Liver (tissue), 10 donors: ENCODE data around the gene SLC7A5. TPM values are rescaled to one million over a fixed set of nuclear protein-coding genes. Genes with fewer than 3 reads are reported as not detected.

Source experiments
- DNase-seq: peaks from one replicate; pipeline ENCODE4 v3.0.0-alpha.2; 2017; ENCODE audit warnings: low spot score
- H3K27ac ChIP-seq, 2 donors: one replicate each; pipeline ENCODE4 v1.7.0; 2013; ENCODE audit warnings: inconsistent platforms in 2 of 2, low read length in 2 of 2, control low read depth in 1 of 2, low read depth in 1 of 2, mild to moderate bottlenecking in 1 of 2
- H3K27me3 ChIP-seq, 4 donors: one replicate each; pipeline versions ENCODE4 v1.6.1 to v1.7.0; 2013; ENCODE audit warnings: low read length in 3 of 4, inconsistent platforms in 1 of 4, mild to moderate bottlenecking in 1 of 4, moderate library complexity in 1 of 4; ENCODE audit not compliant: control insufficient read depth in 4 of 4, insufficient read depth in 4 of 4
- H3K36me3 ChIP-seq, 4 donors: one replicate each; pipeline versions ENCODE4 v1.6.1 to v1.7.0; 2013; ENCODE audit warnings: low read length in 3 of 4, mild to moderate bottlenecking in 3 of 4, low read depth in 1 of 4, moderate library complexity in 1 of 4; ENCODE audit not compliant: control insufficient read depth in 4 of 4, insufficient read depth in 3 of 4
- H3K4me1 ChIP-seq, 4 donors: one replicate each; pipeline versions ENCODE4 v1.6.1 to v1.7.0; 2013; ENCODE audit warnings: low read length in 3 of 4, mild to moderate bottlenecking in 3 of 4, moderate library complexity in 1 of 4; ENCODE audit not compliant: control insufficient read depth in 4 of 4, insufficient read depth in 4 of 4
- H3K4me3 ChIP-seq, 3 donors: one replicate each; pipeline versions ENCODE4 v1.6.1 to v1.7.0; 2013; ENCODE audit warnings: low read length in 3 of 3, control low read depth in 1 of 3, low read depth in 1 of 3, mild to moderate bottlenecking in 1 of 3
- H3K9ac ChIP-seq, 2 donors: one replicate each; pipeline ENCODE4 v1.7.0; 2013; ENCODE audit warnings: low read length in 2 of 2, mild to moderate bottlenecking in 2 of 2, moderate library complexity in 2 of 2, control low read depth in 1 of 2, low read depth in 1 of 2
- H3K9me3 ChIP-seq, 4 donors: one replicate each; pipeline versions ENCODE4 v1.6.1 to v1.7.0; 2013; ENCODE audit warnings: low read length in 3 of 4; ENCODE audit not compliant: control insufficient read depth in 4 of 4
- GABPA ChIP-seq, 2 donors: IDR thresholded peaks in 1 of 2; conservative IDR thresholded peaks in 1 of 2; 2 replicates each; pipeline ENCODE4 v1.6.1; 2016; ENCODE audit warnings: antibody characterized with exemption in 2 of 2, mild to moderate bottlenecking in 1 of 2, moderate library complexity in 1 of 2
- HNF4A ChIP-seq, 2 donors: conservative IDR thresholded peaks; 2 replicates each; pipeline ENCODE4 v1.6.1; 2016; ENCODE audit warnings: antibody characterized with exemption in 2 of 2, mild to moderate bottlenecking in 2 of 2
- MAX ChIP-seq: IDR thresholded peaks from 2 replicates; pipeline ENCODE4 v1.6.1; 2016; ENCODE audit warnings: antibody characterized with exemption
- ZBTB33 ChIP-seq: IDR thresholded peaks from 2 replicates; pipeline ENCODE4 v1.6.1; 2016; ENCODE audit warnings: antibody characterized with exemption
- WGBS: extraction: QIAGEN DNeasy Blood & Tissue Kit; methylation state at CpG from one replicate; pipeline ENCODE4 v1.1.7; 2013; 5-methylcytosine and 5-hydroxymethylcytosine counted together
- polyA plus RNA-seq, 2 donors: library from polyadenylated mRNA; stranded (reverse) in 1 of 2; unstranded in 1 of 2; fragments of 200-250 nt in 1 of 2; fragments of >200 nt in 1 of 2; fragmentation: Nextera tagmentation in 1 of 2; extraction: Ambion mirVana in 1 of 2; gene quantifications; one replicate each; pipeline versions ENCODE4 v1.2.1 to v1.2.3, GENCODE V29; 2013 to 2015
- small RNA-seq: library from RNA; depleted of rRNA; stranded (forward); fragments of <200 nt; gene quantifications from one replicate; pipeline ENCODE3, GENCODE V24; 2014
- total RNA-seq, 2 donors: library from RNA; depleted of rRNA; stranded (reverse); fragments of >200 nt; gene quantifications; one replicate each; pipeline ENCODE4 v1.2.3, GENCODE V29; 2014
- TF ChIP-seq, protein P1 (sequence below): fragments of 150-350 bp; IDR thresholded peaks from 2 replicates; pipeline ENCODE4 v1.5.1; 2017; ENCODE audit warnings: improper control_type of control experiment, low read depth, low read length; ENCODE audit not compliant: missing input control
- donor health status: healthy.
- donor health status: healthy.
- donor health status: healthy.
- donor health status: healthy.
- donor health status: healthy.

Gene SLC7A5
- total and polyA plus RNA-seq, 4 donors = 4.5 to 66.0 (median 10.6) TPM

DNA sequence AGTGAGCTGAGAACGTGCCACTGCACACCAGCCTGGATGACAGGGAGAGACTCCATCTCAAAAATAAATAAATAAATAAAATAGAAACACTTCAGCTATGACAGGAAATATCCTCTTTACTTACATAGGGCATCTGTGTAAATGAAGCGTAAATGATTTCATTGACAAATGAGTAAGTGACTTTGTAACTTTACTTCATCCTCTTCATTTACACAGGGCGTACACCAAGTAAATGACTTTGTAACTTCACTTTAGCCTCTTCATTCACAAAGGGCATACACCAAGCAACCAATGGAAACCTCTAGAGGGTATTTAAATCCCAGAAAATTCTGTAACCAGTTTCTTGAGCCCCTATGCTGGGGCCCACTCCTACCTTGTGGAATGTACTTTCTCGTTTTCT, 87.3 kb downstream of the SLC7A5 start:
- no peak overlapping the region for H3K27ac ChIP-seq
- no peaks in the 10 kb centered on the region for H3K36me3 ChIP-seq
- DNase-seq = no peak
- no peak overlapping the region for H3K9ac ChIP-seq
- no peaks in the 10 kb centered on the region for H3K9me3 ChIP-seq
- TF ChIP-seq ZBTB33 (no peak), HNF4A (conservative IDR thresholded peaks at IDR 0.05) (no peak), GABPA (IDR thresholded peaks at IDR 0.05 in 1 of 2, conservative IDR thresholded peaks at IDR 0.05 in 1 of 2) (no peak), MAX (no peak)
- no peak overlapping the region for H3K4me3 ChIP-seq
- 95% methylated on average over 4 of the region's 4 CpGs for WGBS
- no peaks in the 10 kb centered on the region for H3K27me3 ChIP-seq
- peaks cover 8 to 26% (median 19%) of the 10 kb centered on the region in 4 donors for H3K4me1 ChIP-seq

DNA sequence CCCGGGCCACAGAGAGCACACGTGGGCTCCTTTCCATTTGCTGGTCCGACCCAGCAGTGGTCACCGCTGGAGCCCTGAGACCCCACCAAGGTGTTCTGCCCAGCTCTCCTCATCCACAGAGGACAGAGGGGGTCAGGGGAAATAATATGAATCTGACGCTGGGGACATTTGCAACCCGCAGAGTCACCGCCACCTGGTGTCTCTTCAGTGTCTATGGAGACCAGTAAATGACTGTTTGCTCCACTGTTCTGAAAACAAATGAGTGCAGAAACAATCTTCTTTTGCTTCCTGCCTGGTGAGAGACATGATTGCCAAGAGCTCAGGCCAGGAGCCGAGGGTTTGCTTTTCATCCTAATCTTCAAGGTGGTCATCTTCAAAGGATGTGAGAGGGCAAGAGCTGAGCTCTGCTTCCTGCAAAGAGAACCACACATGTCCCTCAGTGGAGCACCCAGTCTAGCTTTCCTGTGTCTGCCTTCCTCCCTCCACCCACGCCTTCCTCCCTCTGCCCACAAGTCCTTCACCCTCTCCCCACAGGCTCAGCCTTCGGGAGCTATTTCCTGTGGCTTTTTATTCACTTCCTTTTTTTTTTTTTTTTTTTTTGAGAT, 88.8 kb downstream of the SLC7A5 start:
- no peak overlapping the region for H3K4me3 ChIP-seq
- DNase-seq = no peak
- H3K9me3 ChIP-seq = no peaks in the 10 kb centered on the region
- TF ChIP-seq, protein P1, sequence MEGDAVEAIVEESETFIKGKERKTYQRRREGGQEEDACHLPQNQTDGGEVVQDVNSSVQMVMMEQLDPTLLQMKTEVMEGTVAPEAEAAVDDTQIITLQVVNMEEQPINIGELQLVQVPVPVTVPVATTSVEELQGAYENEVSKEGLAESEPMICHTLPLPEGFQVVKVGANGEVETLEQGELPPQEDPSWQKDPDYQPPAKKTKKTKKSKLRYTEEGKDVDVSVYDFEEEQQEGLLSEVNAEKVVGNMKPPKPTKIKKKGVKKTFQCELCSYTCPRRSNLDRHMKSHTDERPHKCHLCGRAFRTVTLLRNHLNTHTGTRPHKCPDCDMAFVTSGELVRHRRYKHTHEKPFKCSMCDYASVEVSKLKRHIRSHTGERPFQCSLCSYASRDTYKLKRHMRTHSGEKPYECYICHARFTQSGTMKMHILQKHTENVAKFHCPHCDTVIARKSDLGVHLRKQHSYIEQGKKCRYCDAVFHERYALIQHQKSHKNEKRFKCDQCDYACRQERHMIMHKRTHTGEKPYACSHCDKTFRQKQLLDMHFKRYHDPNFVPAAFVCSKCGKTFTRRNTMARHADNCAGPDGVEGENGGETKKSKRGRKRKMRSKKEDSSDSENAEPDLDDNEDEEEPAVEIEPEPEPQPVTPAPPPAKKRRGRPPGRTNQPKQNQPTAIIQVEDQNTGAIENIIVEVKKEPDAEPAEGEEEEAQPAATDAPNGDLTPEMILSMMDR = no peak
- no peak overlapping the region for H3K9ac ChIP-seq
- H3K27ac ChIP-seq = no peak overlapping the region
- no peaks in the 10 kb centered on the region for H3K27me3 ChIP-seq
- H3K4me1 ChIP-seq = peaks cover 8 to 26% (median 19%) of the 10 kb centered on the region in 4 donors
- WGBS = 80% methylated on average over 10 of the region's 10 CpGs
- no peaks in the 10 kb centered on the region for H3K36me3 ChIP-seq

Small RNAs within 50 kb of the gene (small RNA-seq; reads per million reads assigned to genes)
- not detected for gene MIR6775

Other genes with a start within 250 kb of the SLC7A5 start
- 10 to 100 TPM; 15.8 to 27.6 TPM for gene KLHDC4, start 103.5 kb downstream of the SLC7A5 start, total RNA-seq
- 10 to 100 TPM in 1 of 2 donors, 1 to 10 TPM in 1; 8.2 to 12.7 TPM for gene KLHDC4, start 103.5 kb downstream of the SLC7A5 start, polyA plus RNA-seq
- 10 to 100 TPM; 12.3 to 66.8 TPM for gene CA5A, start 67.0 kb upstream of the SLC7A5 start, total RNA-seq
- 10 to 100 TPM; 33.5 to 33.8 TPM for gene CA5A, start 67.0 kb upstream of the SLC7A5 start, polyA plus RNA-seq
- 10 to 100 TPM; 20.5 to 20.7 TPM for gene BANP, start 81.9 kb upstream of the SLC7A5 start, total RNA-seq
- 1 to 10 TPM; 4.9 to 6.9 TPM for gene BANP, start 81.9 kb upstream of the SLC7A5 start, polyA plus RNA-seq